ENCODE data around the gene NEURL1B.
"Not testable (repeated sequence)": the region's sequence is repeated elsewhere in the genome, so short reads cannot be mapped to it uniquely, and the experiment has no call there.

NEURL1B gene
- 0 to 0.70 reads per million in 2 donors for total RNA-seq

GRCh38 chr5:172640822-172641358 is at the start of gene NEURL1B:
NEURL1B (plus strand) TSS chr5:172641263; CDS start chr5:172641407, 144 bp downstream.
- DNase-seq: peak; percentile 7

- no peak for DNase-seq
These were observed 49.4 kb upstream of the NEURL1B start for GRCh38 chr5:172591636-172592035.

GRCh38 chr5:172592881-172593280 is 48.2 kb upstream of the NEURL1B start:
- no peak for DNase-seq

- no peak for DNase-seq
These were observed 47.8 kb upstream of the NEURL1B start for GRCh38 chr5:172593306-172593705.

GRCh38 chr5:172593721-172594235 is 47.3 kb upstream of the NEURL1B start:
- no peak for DNase-seq

- no peak for DNase-seq
These were observed 46.6 kb upstream of the NEURL1B start for GRCh38 chr5:172594431-172594830.

- no peak for DNase-seq
These were observed 46.1 kb upstream of the NEURL1B start for GRCh38 chr5:172594867-172595466.

- no peak for DNase-seq
These were observed 45.2 kb upstream of the NEURL1B start for GRCh38 chr5:172595596-172596455.

- no peak for DNase-seq
These were observed 44.3 kb upstream of the NEURL1B start for GRCh38 chr5:172596638-172597231.

GRCh38 chr5:172597755-172598155 is 43.3 kb upstream of the NEURL1B start:
- DNase-seq: no peak

- no peak for DNase-seq
These were observed 42.5 kb upstream of the NEURL1B start for GRCh38 chr5:172598251-172599203.

- no peak for DNase-seq
These were observed 41.9 kb upstream of the NEURL1B start for GRCh38 chr5:172599204-172599567.

GRCh38 chr5:172600571-172600970 is 40.5 kb upstream of the NEURL1B start:
- DNase-seq: no peak

- not testable (repeated sequence) for DNase-seq
These were observed 39.5 kb upstream of the NEURL1B start for GRCh38 chr5:172601576-172601975.

- no peak for DNase-seq
These were observed 38.3 kb upstream of the NEURL1B start for GRCh38 chr5:172602783-172603231.

GRCh38 chr5:172603251-172603806 is 37.7 kb upstream of the NEURL1B start:
- no peak for DNase-seq

- DNase-seq: no peak
These were observed 35.6 kb upstream of the NEURL1B start for GRCh38 chr5:172605466-172605865.

GRCh38 chr5:172606156-172606785 is 34.8 kb upstream of the NEURL1B start:
- DNase-seq: no peak

GRCh38 chr5:172607213-172607793 is 33.8 kb upstream of the NEURL1B start:
- DNase-seq: no peak

GRCh38 chr5:172608773-172609172 is 32.3 kb upstream of the NEURL1B start:
- DNase-seq: no peak

- DNase-seq: no peak
These were observed 30.4 kb upstream of the NEURL1B start for GRCh38 chr5:172610643-172611042.
